Liver (tissue), 9 donors: Measurements from ENCODE around the gene MYO9B. TPM values are rescaled to one million over a fixed set of nuclear protein-coding genes. Genes with fewer than 3 reads are reported as not detected.
A peak's percentile ranks its signal among the peaks of the same experiment; 100 is the strongest.

Experiments
- DNase-seq: peaks from one replicate; pipeline ENCODE4 v3.0.0-alpha.2; 2017; ENCODE audit warnings: low spot score
- H3K27ac ChIP-seq, 2 donors: one replicate each; pipeline ENCODE4 v1.7.0; 2013; ENCODE audit warnings: inconsistent platforms in 2 of 2, low read length in 2 of 2, control low read depth in 1 of 2, low read depth in 1 of 2, mild to moderate bottlenecking in 1 of 2
- H3K27me3 ChIP-seq, 4 donors: one replicate each; pipeline versions ENCODE4 v1.6.1 to v1.7.0; 2013; ENCODE audit warnings: low read length in 3 of 4, inconsistent platforms in 1 of 4, mild to moderate bottlenecking in 1 of 4, moderate library complexity in 1 of 4; ENCODE audit not compliant: control insufficient read depth in 4 of 4, insufficient read depth in 4 of 4
- H3K36me3 ChIP-seq, 4 donors: one replicate each; pipeline versions ENCODE4 v1.6.1 to v1.7.0; 2013; ENCODE audit warnings: low read length in 3 of 4, mild to moderate bottlenecking in 3 of 4, low read depth in 1 of 4, moderate library complexity in 1 of 4; ENCODE audit not compliant: control insufficient read depth in 4 of 4, insufficient read depth in 3 of 4
- H3K4me1 ChIP-seq, 4 donors: one replicate each; pipeline versions ENCODE4 v1.6.1 to v1.7.0; 2013; ENCODE audit warnings: low read length in 3 of 4, mild to moderate bottlenecking in 3 of 4, moderate library complexity in 1 of 4; ENCODE audit not compliant: control insufficient read depth in 4 of 4, insufficient read depth in 4 of 4
- H3K4me3 ChIP-seq, 3 donors: one replicate each; pipeline versions ENCODE4 v1.6.1 to v1.7.0; 2013; ENCODE audit warnings: low read length in 3 of 3, control low read depth in 1 of 3, low read depth in 1 of 3, mild to moderate bottlenecking in 1 of 3
- H3K9ac ChIP-seq, 2 donors: one replicate each; pipeline ENCODE4 v1.7.0; 2013; ENCODE audit warnings: low read length in 2 of 2, mild to moderate bottlenecking in 2 of 2, moderate library complexity in 2 of 2, control low read depth in 1 of 2, low read depth in 1 of 2
- H3K9me3 ChIP-seq, 4 donors: one replicate each; pipeline versions ENCODE4 v1.6.1 to v1.7.0; 2013; ENCODE audit warnings: low read length in 3 of 4; ENCODE audit not compliant: control insufficient read depth in 4 of 4
- EGR1 ChIP-seq, 2 donors: IDR thresholded peaks; 2 replicates each; pipeline ENCODE4 v1.6.1; 2016 to 2018; ENCODE audit warnings: antibody characterized with exemption in 2 of 2, low read depth in 2 of 2
- FOXA1 ChIP-seq: IDR thresholded peaks from 2 replicates; pipeline ENCODE4 v1.6.1; 2016; ENCODE audit warnings: antibody characterized with exemption
- FOXA2 ChIP-seq: IDR thresholded peaks from 2 replicates; pipeline ENCODE4 v1.6.1; 2016; ENCODE audit warnings: antibody characterized with exemption
- GABPA ChIP-seq, 2 donors: IDR thresholded peaks in 1 of 2; conservative IDR thresholded peaks in 1 of 2; 2 replicates each; pipeline ENCODE4 v1.6.1; 2016; ENCODE audit warnings: antibody characterized with exemption in 2 of 2, mild to moderate bottlenecking in 1 of 2, moderate library complexity in 1 of 2
- HNF4A ChIP-seq, 2 donors: conservative IDR thresholded peaks; 2 replicates each; pipeline ENCODE4 v1.6.1; 2016; ENCODE audit warnings: antibody characterized with exemption in 2 of 2, mild to moderate bottlenecking in 2 of 2
- HNF4G ChIP-seq: IDR thresholded peaks from 2 replicates; pipeline ENCODE4 v1.6.1; 2016; ENCODE audit warnings: antibody characterized with exemption
- JUND ChIP-seq, 2 donors: IDR thresholded peaks; 2 replicates each; pipeline ENCODE4 v1.6.1; 2016; ENCODE audit warnings: antibody characterized with exemption in 2 of 2
- NR2F2 ChIP-seq: IDR thresholded peaks from 2 replicates; pipeline ENCODE4 v1.6.1; 2016; ENCODE audit warnings: antibody characterized with exemption
- RAD21 ChIP-seq, 2 donors: IDR thresholded peaks; 2 replicates each; pipeline ENCODE4 v1.6.1; 2016; ENCODE audit warnings: antibody characterized with exemption in 2 of 2, mild to moderate bottlenecking in 2 of 2
- REST ChIP-seq: IDR thresholded peaks from 2 replicates; pipeline ENCODE4 v1.6.1; 2016; ENCODE audit warnings: antibody characterized with exemption, mild to moderate bottlenecking
- RXRA ChIP-seq, 2 donors: IDR thresholded peaks; 2 replicates each; pipeline ENCODE4 v1.6.1; 2017 to 2018; ENCODE audit warnings: antibody characterized with exemption in 2 of 2, mild to moderate bottlenecking in 1 of 2
- SP1 ChIP-seq: IDR thresholded peaks from 2 replicates; pipeline ENCODE4 v1.6.1; 2018; ENCODE audit warnings: antibody characterized with exemption, mild to moderate bottlenecking
- YY1 ChIP-seq: IDR thresholded peaks from 2 replicates; pipeline ENCODE4 v1.6.1; 2016; ENCODE audit warnings: antibody characterized with exemption, mild to moderate bottlenecking
- ZBTB33 ChIP-seq: IDR thresholded peaks from 2 replicates; pipeline ENCODE4 v1.6.1; 2016; ENCODE audit warnings: antibody characterized with exemption
- WGBS: extraction: QIAGEN DNeasy Blood & Tissue Kit; methylation state at CpG from one replicate; pipeline ENCODE4 v1.1.7; 2013; 5-methylcytosine and 5-hydroxymethylcytosine counted together
- polyA plus RNA-seq, 2 donors: library from polyadenylated mRNA; stranded (reverse) in 1 of 2; unstranded in 1 of 2; fragments of 200-250 nt in 1 of 2; fragments of >200 nt in 1 of 2; fragmentation: Nextera tagmentation in 1 of 2; extraction: Ambion mirVana in 1 of 2; gene quantifications; one replicate each; pipeline versions ENCODE4 v1.2.1 to v1.2.3, GENCODE V29; 2013 to 2015
- total RNA-seq, 2 donors: library from RNA; depleted of rRNA; stranded (reverse); fragments of >200 nt; gene quantifications; one replicate each; pipeline ENCODE4 v1.2.3, GENCODE V29; 2014
- TF ChIP-seq, protein P1 (sequence below): IDR thresholded peaks from 2 replicates; pipeline ENCODE4 v1.6.1; 2016; ENCODE audit warnings: antibody characterized with exemption
- donor health status: healthy.
- donor health status: healthy.
- donor health status: healthy.
- donor health status: healthy.
- donor health status: healthy.

Gene MYO9B
- total and polyA plus RNA-seq, 4 donors = 9.1 to 32.5 (median 21.0) TPM

- H3K27me3 ChIP-seq = no peaks in the 10 kb centered on the region
- TF ChIP-seq FOXA2 (no peak), EGR1 (IDR thresholded peaks at IDR 0.05; ENCODE audit: low read depth in 2 of 2) (no peak), SP1 (no peak), JUND (IDR thresholded peaks at IDR 0.05) (no peak), HNF4G (no peak)
- TF ChIP-seq, protein P1, sequence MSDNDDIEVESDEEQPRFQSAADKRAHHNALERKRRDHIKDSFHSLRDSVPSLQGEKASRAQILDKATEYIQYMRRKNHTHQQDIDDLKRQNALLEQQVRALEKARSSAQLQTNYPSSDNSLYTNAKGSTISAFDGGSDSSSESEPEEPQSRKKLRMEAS = no peak
- no peak overlapping the region for H3K4me3 ChIP-seq
- peaks cover 0 to 8% (median 2%) of the 10 kb centered on the region in 4 donors for H3K4me1 ChIP-seq
- H3K9ac ChIP-seq = no peak overlapping the region
- H3K9me3 ChIP-seq = no peaks in the 10 kb centered on the region
- WGBS = 99% methylated on average over 15 of the region's 15 CpGs
- no peak overlapping the region for H3K27ac ChIP-seq
- no peak for DNase-seq
- H3K36me3 ChIP-seq = peaks cover 15 to 40% (median 27%) of the 10 kb centered on the region in 4 donors
Observed at GRCh38 chr19:17158584-17158983, 83.0 kb downstream of the MYO9B start.

- Histone ChIP-seq H3K27me3 (no peaks in the 10 kb centered on the region), H3K4me3 (no peak overlapping the region), H3K4me1 (peaks cover 0 to 8% (median 2%) of the 10 kb centered on the region in 4 donors), H3K27ac (no peak overlapping the region), H3K36me3 (peaks cover 15 to 38% (median 27%) of the 10 kb centered on the region in 4 donors), H3K9me3 (no peaks in the 10 kb centered on the region), H3K9ac (no peak overlapping the region)
- TF ChIP-seq RXRA (IDR thresholded peaks at IDR 0.05) (peak in 1 of 2 donors; percentile 18), GABPA (IDR thresholded peaks at IDR 0.05 in 1 of 2, conservative IDR thresholded peaks at IDR 0.05 in 1 of 2) (no peak), ZBTB33 (no peak), YY1 (no peak), HNF4A (conservative IDR thresholded peaks at IDR 0.05) (peak; percentile 56 to 65), EGR1 (IDR thresholded peaks at IDR 0.05; ENCODE audit: low read depth in 2 of 2) (no peak), SP1 (no peak), HNF4G (no peak), NR2F2 (no peak), RAD21 (IDR thresholded peaks at IDR 0.05) (peak in 1 of 2 donors; percentile 33)
- no peak for DNase-seq
- 67% methylated on average over 9 of the region's 9 CpGs for WGBS
Observed at GRCh38 chr19:17159466-17160393, 84.2 kb downstream of the MYO9B start.

GRCh38 chr19:17160908-17161307 is 85.3 kb downstream of the MYO9B start:
- no peak overlapping the region for H3K4me3 ChIP-seq
- 93% methylated on average over 18 of the region's 18 CpGs for WGBS

More at GRCh38 chr19:17160908-17161307, 85.3 kb downstream of the MYO9B start:
- no peak overlapping the region for H3K9ac ChIP-seq
- H3K27me3 ChIP-seq = no peaks in the 10 kb centered on the region
- H3K9me3 ChIP-seq = no peaks in the 10 kb centered on the region
- DNase-seq = no peak
- peaks cover 15 to 36% (median 27%) of the 10 kb centered on the region in 4 donors for H3K36me3 ChIP-seq
- H3K27ac ChIP-seq = no peak overlapping the region
- H3K4me1 ChIP-seq = peaks cover 0 to 8% (median 2%) of the 10 kb centered on the region in 4 donors
- TF ChIP-seq RXRA (IDR thresholded peaks at IDR 0.05) (no peak), NR2F2 (no peak), FOXA1 (no peak), ZBTB33 (no peak), SP1 (no peak), HNF4G (no peak), REST (no peak), RAD21 (IDR thresholded peaks at IDR 0.05) (no peak)
- TF ChIP-seq, protein P1 = no peak
